ENCODE results near the gene PTPRCAP. TPM values are rescaled to one million over a fixed set of nuclear protein-coding genes. Genes with fewer than 3 reads are reported as not detected.

PTPRCAP gene
- polyA plus RNA-seq, 4 donors = 1.3 to 2.5 (median 2.2) TPM

Other genes starting within 250 kb of the PTPRCAP start
- 10 to 100 TPM; 51.5 to 68.7 (median 53.0) TPM for gene GRK2, start 171.2 kb downstream of the PTPRCAP start, polyA plus RNA-seq (ENCODE audit: insufficient read length in 4 of 4)
- 10 to 100 TPM; 17.4 to 60.8 (median 40.3) TPM for gene ANKRD13D, start 148.4 kb downstream of the PTPRCAP start, polyA plus RNA-seq (ENCODE audit: insufficient read length in 4 of 4)
- gene SSH3, start 134.2 kb downstream of the PTPRCAP start, polyA plus RNA-seq (ENCODE audit: insufficient read length in 4 of 4) = 10 to 100 TPM; 17.4 to 37.5 (median 28.5) TPM
- gene POLD4, start 84.1 kb downstream of the PTPRCAP start, polyA plus RNA-seq (ENCODE audit: insufficient read length in 4 of 4) = 10 to 100 TPM; 18.8 to 40.4 (median 33.4) TPM
- 1 to 10 TPM; 4.9 to 9.2 (median 5.8) TPM for gene CLCF1, start 64.1 kb downstream of the PTPRCAP start, polyA plus RNA-seq (ENCODE audit: insufficient read length in 4 of 4)
- gene RAD9A, start 45.7 kb downstream of the PTPRCAP start, polyA plus RNA-seq (ENCODE audit: insufficient read length in 4 of 4) = 10 to 100 TPM; 16.7 to 34.8 (median 28.9) TPM
- 100 to 1,000 TPM; 150 to 187 (median 162) TPM for gene PPP1CA, start 35.8 kb downstream of the PTPRCAP start, polyA plus RNA-seq (ENCODE audit: insufficient read length in 4 of 4)
- gene TBC1D10C, start 33.6 kb downstream of the PTPRCAP start, polyA plus RNA-seq (ENCODE audit: insufficient read length in 4 of 4) = 10 to 100 TPM in 2 of 4 donors, 1 to 10 TPM in 2; 3.0 to 11.7 (median 6.7) TPM
- gene CARNS1, start 22.0 kb downstream of the PTPRCAP start, polyA plus RNA-seq (ENCODE audit: insufficient read length in 4 of 4) = 1 to 10 TPM; 1.3 to 5.0 (median 3.1) TPM
- 10 to 100 TPM; 40.5 to 48.6 (median 44.9) TPM for gene RPS6KB2, start 9.2 kb downstream of the PTPRCAP start, polyA plus RNA-seq (ENCODE audit: insufficient read length in 4 of 4)
- gene CORO1B, start 5.8 kb upstream of the PTPRCAP start, polyA plus RNA-seq (ENCODE audit: insufficient read length in 4 of 4) = 10 to 100 TPM; 57.9 to 94.3 (median 77.1) TPM
- under 1 TPM in 1 of 4 donors, not detected in 3; 0.09 TPM for gene GPR152, start 15.0 kb upstream of the PTPRCAP start, polyA plus RNA-seq (ENCODE audit: insufficient read length in 4 of 4)
- 1 to 10 TPM in 2 of 4 donors, under 1 TPM in 2; 0.35 to 1.9 (median 0.93) TPM for gene CABP4, start 17.7 kb upstream of the PTPRCAP start, polyA plus RNA-seq (ENCODE audit: insufficient read length in 4 of 4)
- gene TMEM134, start 31.6 kb upstream of the PTPRCAP start, polyA plus RNA-seq (ENCODE audit: insufficient read length in 4 of 4) = 10 to 100 TPM; 41.7 to 80.2 (median 64.6) TPM
- 10 to 100 TPM; 58.4 to 79.5 (median 70.7) TPM for gene AIP, start 45.3 kb upstream of the PTPRCAP start, polyA plus RNA-seq (ENCODE audit: insufficient read length in 4 of 4)
- 10 to 100 TPM; 27.5 to 41.0 (median 37.8) TPM for gene PITPNM1, start 67.7 kb upstream of the PTPRCAP start, polyA plus RNA-seq (ENCODE audit: insufficient read length in 4 of 4)
- 10 to 100 TPM; 34.0 to 68.5 (median 55.9) TPM for gene CDK2AP2, start 70.5 kb upstream of the PTPRCAP start, polyA plus RNA-seq (ENCODE audit: insufficient read length in 4 of 4)
- gene CABP2, start 85.8 kb upstream of the PTPRCAP start, polyA plus RNA-seq (ENCODE audit: insufficient read length in 4 of 4) = under 1 TPM; 0.30 to 0.68 (median 0.33) TPM
- 100 to 1,000 TPM; 694 to 850 (median 763) TPM for gene GSTP1, start 146.1 kb upstream of the PTPRCAP start, polyA plus RNA-seq (ENCODE audit: insufficient read length in 4 of 4)
- gene NDUFV1, start 169.3 kb upstream of the PTPRCAP start, polyA plus RNA-seq (ENCODE audit: insufficient read length in 4 of 4) = 100 to 1,000 TPM; 154 to 243 (median 225) TPM
- 1 to 10 TPM; 3.7 to 7.7 (median 6.6) TPM for gene NUDT8, start 192.3 kb upstream of the PTPRCAP start, polyA plus RNA-seq (ENCODE audit: insufficient read length in 4 of 4)
- gene TBX10, start 202.1 kb upstream of the PTPRCAP start, polyA plus RNA-seq (ENCODE audit: insufficient read length in 4 of 4) = under 1 TPM in 2 of 4 donors, not detected in 2; 0.22 TPM
- gene ACY3, start 213.0 kb upstream of the PTPRCAP start, polyA plus RNA-seq (ENCODE audit: insufficient read length in 4 of 4) = 10 to 100 TPM; 21.9 to 32.3 (median 27.4) TPM
- 1 to 10 TPM; 1.9 to 5.4 (median 2.3) TPM for gene ALDH3B2, start 236.9 kb upstream of the PTPRCAP start, polyA plus RNA-seq (ENCODE audit: insufficient read length in 4 of 4)